GM10847 (cell line): ENCODE results near the gene TBPL2.

ENCODE experiments used
- POLR2A ChIP-seq: IDR thresholded peaks from 2 replicates; pipeline ENCODE4 v1.6.1; 2011; ENCODE audit not compliant: insufficient read length; ENCODE audit errors: extremely low read depth

TBPL2 gene

GRCh38 chr14:55419663-55420062 lies 20.8 kb downstream of the TBPL2 start:
- TF ChIP-seq POLR2A = no peak

- TF ChIP-seq POLR2A = no peak
Observed at GRCh38 chr14:55418411-55418810, 22.0 kb downstream of the TBPL2 start.

GRCh38 chr14:55417955-55418354 lies 22.5 kb downstream of the TBPL2 start:
- TF ChIP-seq POLR2A = no peak

DNA sequence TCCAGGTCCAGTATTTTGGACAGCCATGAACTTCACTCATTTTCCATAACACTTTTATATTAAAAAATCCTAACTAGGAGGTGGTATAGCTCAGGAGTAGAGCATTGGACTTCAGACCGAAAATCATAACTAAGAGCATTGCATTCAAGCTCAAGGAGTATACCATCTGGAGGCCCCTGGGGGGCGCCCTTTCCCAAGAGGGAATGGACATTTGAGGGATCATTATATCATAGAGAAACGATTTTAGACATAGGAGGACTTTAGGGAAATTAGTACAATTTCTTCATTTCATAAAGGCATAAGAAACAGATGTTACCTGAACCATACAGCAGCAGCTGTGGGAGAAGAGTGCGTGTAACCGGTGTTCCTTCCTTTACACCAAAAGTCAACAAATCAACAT lies 23.6 kb downstream of the TBPL2 start:
- TF ChIP-seq POLR2A = no peak

DNA sequence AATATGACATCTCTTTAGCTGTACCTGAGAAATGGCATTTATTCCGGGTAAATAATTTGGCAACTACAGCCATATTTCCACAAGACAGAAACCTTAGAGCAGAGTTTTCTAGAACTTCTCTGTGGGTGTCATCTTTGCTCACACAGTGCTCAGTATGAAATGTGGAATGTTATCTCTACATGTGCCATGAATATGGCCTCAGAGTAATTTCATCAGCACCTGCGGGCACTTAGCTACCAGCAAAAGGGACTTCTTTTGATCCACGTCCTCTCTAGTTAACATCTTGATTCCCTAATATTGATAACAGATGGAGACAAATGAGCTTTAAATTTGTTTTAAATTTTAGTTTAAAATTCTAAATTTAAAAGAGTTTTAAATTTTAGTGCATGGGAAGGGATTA lies 25.9 kb downstream of the TBPL2 start:
- TF ChIP-seq POLR2A = no peak

- no peak for TF ChIP-seq POLR2A
Observed at GRCh38 chr14:55412676-55413075, 27.7 kb downstream of the TBPL2 start.

- TF ChIP-seq POLR2A = peak; percentile 67
Observed at GRCh38 chr14:55411426-55412389, 28.7 kb downstream of the TBPL2 start, which contains the start of gene ATG14. Gene ATG14 (minus strand): TSS chr14:55411830. CDS start chr14:55411822, 8 bp downstream.

DNA sequence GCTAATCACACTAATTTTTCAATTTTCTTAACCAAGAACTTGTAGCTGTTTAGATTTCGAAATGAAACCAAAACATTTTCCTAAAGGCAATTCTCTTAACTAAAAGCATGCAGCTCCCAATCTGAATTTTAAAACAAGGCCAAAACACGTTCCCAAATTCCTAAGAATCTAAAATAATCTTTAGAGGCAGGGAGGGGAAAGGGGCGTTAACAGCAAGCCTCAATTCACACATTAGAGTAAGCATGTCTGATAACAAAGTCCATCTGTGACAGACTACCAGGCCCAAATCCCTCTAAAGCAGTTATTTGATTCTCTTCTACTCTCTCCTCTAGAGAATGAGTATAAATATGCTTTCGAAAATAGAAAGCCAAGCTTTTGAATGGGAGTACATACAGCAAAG lies 29.5 kb downstream of the TBPL2 start:
- no peak for TF ChIP-seq POLR2A

DNA sequence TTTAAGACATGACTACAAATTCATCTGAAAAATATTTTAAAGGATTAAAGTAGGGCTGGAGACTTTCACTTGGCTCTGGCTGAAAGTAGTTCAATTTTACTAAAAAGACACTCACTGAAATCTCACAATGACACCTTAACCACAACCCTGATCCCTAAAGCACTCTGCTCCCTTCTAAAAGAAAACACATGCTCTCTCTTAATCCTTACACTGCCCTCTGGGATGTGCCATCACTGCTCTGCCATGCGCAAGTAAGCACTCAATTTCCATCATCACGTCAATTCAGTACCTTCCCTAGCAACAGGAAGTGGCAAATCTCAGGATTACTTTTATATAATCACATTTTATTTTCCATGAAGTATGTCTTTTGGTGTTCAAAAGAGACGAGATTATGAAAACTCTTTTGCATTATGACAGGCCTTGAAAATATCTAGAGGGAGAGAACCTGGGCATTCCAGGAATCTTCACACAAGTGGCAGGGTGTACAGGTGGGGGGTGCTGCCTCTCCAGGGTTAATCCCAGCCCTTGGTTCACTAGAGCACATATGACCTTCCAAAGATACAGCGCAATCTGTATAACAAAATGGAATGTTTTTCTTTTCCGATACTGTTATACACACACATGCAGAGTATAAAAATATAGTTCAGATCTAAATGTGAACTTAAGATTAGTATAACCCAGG lies 36.1 kb downstream of the TBPL2 start:
- no peak for TF ChIP-seq POLR2A

DNA sequence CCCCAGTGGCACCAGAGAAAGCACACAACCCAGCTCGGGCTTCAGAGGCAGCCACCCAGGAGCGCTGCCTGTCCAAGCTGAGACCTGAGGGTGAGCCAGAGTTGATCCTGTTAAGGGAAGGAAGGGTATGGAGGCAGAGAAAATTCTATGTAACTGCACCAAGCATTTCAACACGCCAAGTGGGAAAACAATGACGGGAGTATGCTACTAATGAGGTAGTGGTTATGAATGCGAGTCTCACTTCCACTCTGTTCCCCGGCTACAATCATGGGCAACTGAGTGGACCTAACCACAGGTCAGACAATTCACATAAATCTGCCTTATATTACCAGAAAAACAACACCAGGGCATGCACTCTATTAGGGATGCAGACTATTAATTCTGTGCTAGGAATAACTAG lies 38.7 kb downstream of the TBPL2 start:
- no peak for TF ChIP-seq POLR2A

DNA sequence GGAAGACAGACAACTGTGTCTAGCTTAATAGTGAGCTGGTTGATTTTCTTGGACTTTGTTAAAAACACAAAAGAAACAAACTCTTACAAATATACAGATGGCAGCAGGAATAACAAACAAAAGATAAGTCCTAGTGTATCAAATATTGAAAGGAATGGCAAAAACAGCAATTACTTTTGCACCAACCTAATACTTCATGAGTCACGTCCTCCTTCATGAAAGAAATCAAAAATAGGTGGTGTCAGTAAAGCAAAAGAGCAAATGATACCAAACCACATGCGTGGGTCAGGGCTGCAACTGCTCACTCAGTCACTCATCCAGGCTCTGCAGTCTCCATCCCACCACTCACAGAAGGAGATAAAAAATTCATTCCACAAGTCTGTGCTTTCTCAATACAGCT lies 40.6 kb downstream of the TBPL2 start:
- TF ChIP-seq POLR2A = no peak

DNA sequence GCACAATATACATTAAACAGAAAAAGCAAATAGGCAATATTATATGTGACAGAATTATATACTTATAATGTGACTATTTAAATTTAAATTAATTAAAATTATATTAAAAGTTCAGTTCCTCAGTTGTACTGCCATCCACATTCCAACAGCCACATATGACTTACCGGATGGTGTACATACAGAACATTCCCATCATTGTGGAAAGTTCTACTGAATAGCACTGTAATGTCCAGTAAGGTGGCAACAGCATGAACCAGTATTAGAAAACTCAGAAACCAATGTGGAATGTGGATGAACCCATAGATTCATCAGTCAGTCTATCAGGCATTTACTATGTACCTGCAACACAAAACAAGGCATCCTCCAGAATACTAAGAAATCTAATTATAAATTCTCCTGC lies 41.2 kb downstream of the TBPL2 start:
- no peak for TF ChIP-seq POLR2A

GRCh38 chr14:55398679-55399078 lies 41.7 kb downstream of the TBPL2 start:
- TF ChIP-seq POLR2A = no peak

- no peak for TF ChIP-seq POLR2A
Observed at GRCh38 chr14:55389330-55389729, 51.1 kb downstream of the TBPL2 start.

DNA sequence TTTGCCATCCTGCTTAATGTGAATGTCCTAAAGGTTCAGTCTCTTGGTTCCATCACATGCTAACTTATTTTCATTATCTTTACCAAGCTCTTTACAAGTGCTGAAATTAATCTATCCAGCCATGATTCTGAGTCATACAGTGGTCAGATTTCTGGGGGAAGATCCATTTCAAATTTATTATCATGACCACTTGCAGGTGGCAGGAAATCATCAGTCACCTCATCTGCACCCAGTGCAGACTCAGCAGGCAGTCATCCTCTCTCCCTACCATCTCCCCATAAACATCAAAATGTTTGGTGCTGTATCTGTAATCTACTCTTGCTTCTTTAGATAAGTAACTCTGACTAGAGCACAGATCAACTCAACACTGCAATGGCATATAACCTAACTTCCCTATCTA lies 52.3 kb downstream of the TBPL2 start:
- TF ChIP-seq POLR2A = no peak

DNA sequence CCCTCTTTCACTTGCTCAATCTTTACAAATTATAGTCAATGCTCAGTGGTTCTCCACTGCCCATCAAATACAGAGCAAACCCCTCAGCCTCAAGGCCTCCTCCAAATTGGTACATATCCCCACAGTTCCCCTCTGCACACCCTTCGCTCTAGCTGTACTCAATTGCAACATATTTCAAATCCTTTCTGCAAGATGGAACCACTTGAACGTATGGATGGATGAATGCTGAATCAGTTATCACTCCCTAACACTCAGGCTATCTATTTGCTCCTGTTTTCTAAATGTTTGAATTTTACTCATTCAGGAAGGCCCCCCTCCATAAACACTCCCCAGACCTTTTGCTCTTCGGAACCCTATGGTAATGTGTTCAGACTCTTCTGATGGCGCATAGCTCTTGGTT lies 53.3 kb downstream of the TBPL2 start:
- no peak for TF ChIP-seq POLR2A
